ENCODE data around the gene CXCL13.
"Not testable (repeated sequence)": the region's sequence is repeated elsewhere in the genome, so short reads cannot be mapped to it uniquely, and the experiment has no call there.

Gene CXCL13

GRCh38 chr4:77605210-77605902 is at the start of gene CXCL13:
CXCL13 (plus strand) TSS chr4:77605820; CDS start chr4:77605866, 46 bp downstream.
- no peak for DNase-seq

GRCh38 chr4:77560170-77560569 is 45.5 kb upstream of the CXCL13 start:
- DNase-seq, result no peak

- not testable (repeated sequence) for DNase-seq
Measured at GRCh38 chr4:77561720-77562119, 43.9 kb upstream of the CXCL13 start.

- no peak for DNase-seq
Measured at GRCh38 chr4:77564231-77564630, 41.4 kb upstream of the CXCL13 start.

- no peak for DNase-seq
Measured at GRCh38 chr4:77566148-77566547, 39.5 kb upstream of the CXCL13 start.

GRCh38 chr4:77567549-77567948 is 38.1 kb upstream of the CXCL13 start:
- no peak for DNase-seq

GRCh38 chr4:77570508-77571214 is 35.0 kb upstream of the CXCL13 start:
- DNase-seq, result not testable (repeated sequence)

GRCh38 chr4:77576351-77576750 is 29.3 kb upstream of the CXCL13 start:
- no peak for DNase-seq

GRCh38 chr4:77578145-77578544 is 27.5 kb upstream of the CXCL13 start:
- DNase-seq, result no peak

- DNase-seq, result no peak
Measured at GRCh38 chr4:77579406-77580076, 26.1 kb upstream of the CXCL13 start.

GRCh38 chr4:77581724-77582123 is 23.9 kb upstream of the CXCL13 start:
- DNase-seq, result no peak

- no peak for DNase-seq
Measured at GRCh38 chr4:77582156-77582555, 23.5 kb upstream of the CXCL13 start.

GRCh38 chr4:77582711-77583110 is 22.9 kb upstream of the CXCL13 start:
- no peak for DNase-seq

GRCh38 chr4:77586951-77587383 is 18.7 kb upstream of the CXCL13 start:
- DNase-seq, result peak; percentile 34

GRCh38 chr4:77590482-77590881 is 15.1 kb upstream of the CXCL13 start:
- no peak for DNase-seq

GRCh38 chr4:77591532-77591931 is 14.1 kb upstream of the CXCL13 start:
- DNase-seq, result no peak

- DNase-seq, result no peak
Measured at GRCh38 chr4:77593101-77593500, 12.5 kb upstream of the CXCL13 start.

GRCh38 chr4:77593993-77594392 is 11.6 kb upstream of the CXCL13 start:
- DNase-seq, result no peak

- DNase-seq, result no peak
Measured at GRCh38 chr4:77595364-77595973, 10.2 kb upstream of the CXCL13 start.

GRCh38 chr4:77599378-77599777 is 6.2 kb upstream of the CXCL13 start:
- DNase-seq, result no peak

- DNase-seq, result peak; percentile 8
Measured at GRCh38 chr4:77600521-77601451, 4.8 kb upstream of the CXCL13 start.

GRCh38 chr4:77601614-77602187 is 3.9 kb upstream of the CXCL13 start:
- DNase-seq, result no peak
